Dendritic cell treated with granulocyte-macrophage colony-stimulating factor and Interleukin-4, amounts not matched to agents 40 ng/mL and 50 ng/mL, for 4 days (primary cell): ENCODE measurements around the gene RGS10.

ENCODE experiments used
- H3K27ac Mint-ChIP-seq: one replicate; pipeline ENCODE4 v1.8.0; 2022; ENCODE audit warnings: mild to moderate bottlenecking, mixed read lengths
- H3K27me3 Mint-ChIP-seq: one replicate; pipeline ENCODE4 v1.8.0; 2022; ENCODE audit warnings: mild to moderate bottlenecking, mixed read lengths
- H3K36me3 Mint-ChIP-seq: one replicate; pipeline ENCODE4 v1.8.0; 2022; ENCODE audit warnings: low read depth, mixed read lengths
- H3K4me1 Mint-ChIP-seq: one replicate; pipeline ENCODE4 v1.8.0; 2022; ENCODE audit warnings: low read depth, mixed read lengths
- H3K4me3 Mint-ChIP-seq: one replicate; pipeline ENCODE4 v1.8.0; 2022; ENCODE audit warnings: mild to moderate bottlenecking, moderate library complexity, mixed read lengths
- H3K9me3 Mint-ChIP-seq: one replicate; pipeline ENCODE4 v1.8.0; 2022; ENCODE audit warnings: mixed read lengths
- intact Hi-C: fragments of 100-400 bp; cut with micrococcal nuclease; formaldehyde crosslinking; loops from one replicate; pipeline ENCODE4 v1.15.0; 2022

RGS10 gene

GRCh38 chr10:119455609-119456434 is 86.7 kb downstream of the RGS10 start:
- Mint-ChIP-seq H3K27ac (no peak overlapping the region), H3K9me3 (no peaks in the 10 kb centered on the region), H3K36me3 (no peaks in the 10 kb centered on the region), H3K4me1 (no peaks in the 10 kb centered on the region), H3K27me3 (no peaks in the 10 kb centered on the region), H3K4me3 (no peak overlapping the region)
- intact Hi-C loops = no loop called here

- H3K4me3 Mint-ChIP-seq = no peak overlapping the region
- intact Hi-C loops = no loop called here
- no peaks in the 10 kb centered on the region for H3K27me3 Mint-ChIP-seq
- H3K9me3 Mint-ChIP-seq = no peaks in the 10 kb centered on the region
- no peaks in the 10 kb centered on the region for H3K4me1 Mint-ChIP-seq
- H3K27ac Mint-ChIP-seq = no peak overlapping the region
- H3K36me3 Mint-ChIP-seq = no peaks in the 10 kb centered on the region
Observed at GRCh38 chr10:119454990-119455389, 87.5 kb downstream of the RGS10 start.

- Mint-ChIP-seq H3K36me3 (no peaks in the 10 kb centered on the region), H3K27ac (no peak overlapping the region), H3K4me3 (no peak overlapping the region), H3K9me3 (no peaks in the 10 kb centered on the region), H3K27me3 (no peaks in the 10 kb centered on the region), H3K4me1 (no peaks in the 10 kb centered on the region)
- intact Hi-C loops = no loop called here
Observed at GRCh38 chr10:119454316-119454715, 88.2 kb downstream of the RGS10 start.

- H3K36me3 Mint-ChIP-seq = no peaks in the 10 kb centered on the region
- no peaks in the 10 kb centered on the region for H3K27me3 Mint-ChIP-seq
- intact Hi-C loops = no loop called here
- H3K9me3 Mint-ChIP-seq = no peaks in the 10 kb centered on the region
- no peak overlapping the region for H3K4me3 Mint-ChIP-seq
- no peaks in the 10 kb centered on the region for H3K4me1 Mint-ChIP-seq
- H3K27ac Mint-ChIP-seq = no peak overlapping the region
Observed at GRCh38 chr10:119453313-119453712, 89.2 kb downstream of the RGS10 start.

DNA sequence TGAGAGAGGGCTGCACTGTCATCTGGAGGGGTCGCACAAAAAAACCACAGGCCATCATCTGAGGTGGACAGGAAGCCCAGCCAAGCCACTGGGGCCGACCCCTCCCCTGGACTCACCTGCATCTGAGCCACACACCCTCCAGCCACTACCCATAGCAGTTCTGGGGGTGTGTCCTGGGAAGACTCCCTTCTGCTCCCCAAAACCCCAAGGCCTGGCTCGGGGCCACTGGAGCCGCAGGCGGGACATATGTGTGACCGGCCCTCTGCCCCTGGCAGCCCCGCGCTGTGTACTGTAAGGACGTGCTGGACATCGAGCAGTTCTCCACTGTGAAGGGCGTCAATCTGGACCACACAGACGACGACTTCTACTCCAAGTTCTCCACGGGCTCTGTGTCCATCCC is 90.1 kb downstream of the RGS10 start:
- no peak overlapping the region for H3K4me3 Mint-ChIP-seq
- H3K36me3 Mint-ChIP-seq = no peaks in the 10 kb centered on the region
- no peaks in the 10 kb centered on the region for H3K9me3 Mint-ChIP-seq
- H3K4me1 Mint-ChIP-seq = no peaks in the 10 kb centered on the region
- no peaks in the 10 kb centered on the region for H3K27me3 Mint-ChIP-seq
- intact Hi-C loops = no loop called here
- H3K27ac Mint-ChIP-seq = no peak overlapping the region

DNA sequence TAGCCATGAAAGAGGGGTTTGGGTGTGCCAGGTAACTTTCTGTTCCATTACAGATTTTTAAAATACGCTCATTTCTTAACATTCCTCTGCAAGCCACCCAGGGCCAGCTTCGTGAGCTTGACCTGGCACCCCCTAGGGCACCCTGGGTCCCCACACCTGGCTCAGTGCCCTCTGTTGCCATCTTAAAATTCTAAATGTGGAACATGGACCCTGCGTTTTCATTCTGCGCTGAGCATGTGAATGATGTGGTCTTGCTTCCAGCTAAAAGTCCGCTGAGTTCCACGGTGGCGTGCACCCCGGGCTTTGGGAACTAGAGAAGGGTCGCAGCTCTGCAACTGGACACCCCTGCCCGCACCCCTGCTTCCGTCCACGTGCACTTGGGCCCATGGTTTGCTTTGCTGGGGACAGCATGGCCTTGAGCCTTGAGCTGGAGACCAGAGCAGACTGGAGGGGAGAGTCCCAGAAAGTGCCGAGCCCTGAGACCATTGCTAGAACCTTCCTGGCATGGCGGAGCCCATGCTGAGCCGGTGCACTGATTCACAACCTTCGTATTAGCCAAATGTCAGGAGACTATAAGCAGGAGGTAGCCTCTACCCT is 91.1 kb downstream of the RGS10 start:
- intact Hi-C loops = no loop called here
- Mint-ChIP-seq H3K4me3 (no peak overlapping the region), H3K27ac (no peak overlapping the region), H3K9me3 (no peaks in the 10 kb centered on the region), H3K36me3 (no peaks in the 10 kb centered on the region), H3K27me3 (no peaks in the 10 kb centered on the region), H3K4me1 (no peaks in the 10 kb centered on the region)

DNA sequence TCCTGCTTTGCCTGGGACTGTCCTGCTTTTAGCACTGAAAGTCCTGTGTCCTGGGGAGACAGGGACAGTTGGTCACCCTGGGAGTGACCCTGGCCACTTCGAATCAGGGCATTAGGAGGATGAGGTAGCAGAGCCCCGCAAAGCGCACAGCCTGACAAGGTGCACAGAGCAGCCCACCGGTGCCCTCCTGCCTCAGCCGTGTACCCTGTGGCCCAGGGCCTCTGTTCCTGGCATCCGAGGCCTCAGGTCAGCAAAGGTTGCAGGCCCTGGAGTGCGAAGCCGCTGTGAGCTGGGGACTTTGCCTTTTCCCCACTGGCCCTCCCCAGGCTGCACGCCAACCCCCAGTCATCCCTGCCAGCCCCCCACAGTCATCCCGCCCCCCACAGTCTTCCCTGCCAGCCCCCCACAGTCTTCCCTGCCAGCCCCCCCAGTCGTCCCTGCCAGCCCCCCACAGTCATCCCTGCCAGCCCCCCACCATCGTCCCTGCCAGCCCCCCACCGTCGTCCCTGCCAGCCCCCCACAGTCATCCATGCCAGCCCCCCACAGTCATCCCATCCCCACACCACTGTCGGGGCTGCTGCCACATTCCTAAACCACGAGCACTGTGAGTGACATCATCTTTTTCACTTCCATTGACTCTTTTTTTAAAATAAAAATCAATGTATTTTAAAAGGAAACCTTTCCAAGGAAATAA is 91.8 kb downstream of the RGS10 start:
- Mint-ChIP-seq H3K27me3 (no peaks in the 10 kb centered on the region), H3K4me1 (peaks cover 4% of the 10 kb centered on the region), H3K27ac (no peak overlapping the region), H3K36me3 (no peaks in the 10 kb centered on the region), H3K4me3 (no peak overlapping the region), H3K9me3 (no peaks in the 10 kb centered on the region)
- intact Hi-C loops = no loop called here
